HG02759 (cell line): ENCODE measurements around the gene ABHD5.

Experiments
- ATAC-seq: cut with Tn5 transposase; IDR thresholded peaks from one replicate; pipeline ENCODE4 v1.9.1; 2021; ENCODE audit warnings: mild to moderate bottlenecking, moderate library complexity; ENCODE audit not compliant: unreplicated experiment

Gene ABHD5

GRCh38 chr3:43684944-43685343, 5.8 kb upstream of the ABHD5 start:
- ATAC-seq = no peak

GRCh38 chr3:43685921-43686320, 4.8 kb upstream of the ABHD5 start:
- no peak for ATAC-seq

GRCh38 chr3:43686333-43686699, 4.4 kb upstream of the ABHD5 start:
- no peak for ATAC-seq

- no peak for ATAC-seq
Observed at GRCh38 chr3:43686700-43687498, 3.8 kb upstream of the ABHD5 start.

GRCh38 chr3:43687499-43687811, 3.3 kb upstream of the ABHD5 start:
- ATAC-seq = no peak

- ATAC-seq = no peak
Observed at GRCh38 chr3:43688245-43688650, 2.5 kb upstream of the ABHD5 start.

GRCh38 chr3:43689166-43689565, 1.6 kb upstream of the ABHD5 start:
- no peak for ATAC-seq

GRCh38 chr3:43689766-43690399, 855 bp upstream of the ABHD5 start:
- ATAC-seq = no peak

- ATAC-seq = peak; percentile 40
Observed at GRCh38 chr3:43691120-43691995, 620 bp downstream of the ABHD5 start.

GRCh38 chr3:43692085-43692855, 1.5 kb downstream of the ABHD5 start:
- no peak for ATAC-seq

GRCh38 chr3:43692971-43693370, 2.2 kb downstream of the ABHD5 start:
- ATAC-seq = no peak

GRCh38 chr3:43693594-43693993, 2.9 kb downstream of the ABHD5 start:
- no peak for ATAC-seq

- no peak for ATAC-seq
Observed at GRCh38 chr3:43695443-43695842, 4.7 kb downstream of the ABHD5 start.

GRCh38 chr3:43695863-43696262, 5.1 kb downstream of the ABHD5 start:
- ATAC-seq = no peak

- no peak for ATAC-seq
Observed at GRCh38 chr3:43696441-43696840, 5.7 kb downstream of the ABHD5 start.

- ATAC-seq = no peak
Observed at GRCh38 chr3:43696881-43697280, 6.1 kb downstream of the ABHD5 start.

GRCh38 chr3:43699864-43700263, 9.1 kb downstream of the ABHD5 start:
- ATAC-seq = no peak

GRCh38 chr3:43704697-43705096, 14.0 kb downstream of the ABHD5 start:
- ATAC-seq = no peak

GRCh38 chr3:43706342-43706741, 15.6 kb downstream of the ABHD5 start:
- ATAC-seq = no peak

GRCh38 chr3:43707266-43707665, 16.5 kb downstream of the ABHD5 start:
- ATAC-seq = no peak

- ATAC-seq = no peak
Observed at GRCh38 chr3:43707998-43708397, 17.3 kb downstream of the ABHD5 start.
